Renal cortex interstitium (tissue), 11 donors: ENCODE data around the gene BBS2. TPM values are rescaled to one million over a fixed set of nuclear protein-coding genes. Genes with fewer than 3 reads are reported as not detected.

Experiments
- DNase-seq, 11 donors: peaks; one replicate each; pipeline ENCODE4 v3.0.0-alpha.2; 2013; ENCODE audit warnings: low read depth in 9 of 11, low spot score in 4 of 11; ENCODE audit errors: extremely low read depth in 1 of 11
- polyA plus RNA-seq, 3 donors: library from polyadenylated mRNA; unstranded; fragments of 120-200 nt; gene quantifications; one replicate each; pipeline ENCODE4 v1.2.1, GENCODE V29; 2013; ENCODE audit not compliant: insufficient read length in 3 of 3

BBS2 gene
- polyA plus RNA-seq, 3 donors, result 68.1 to 116 (median 92.6) TPM

GRCh38 chr16:56450986-56451752, 68.7 kb downstream of the BBS2 start, which contains the start of the genes NUDT21 and OGFOD1:
NUDT21 (minus strand) TSS chr16:56451332; CDS start chr16:56451202, 130 bp downstream.
OGFOD1 (plus strand) TSS chr16:56451554; CDS start chr16:56451613, 59 bp downstream.
- DNase-seq, result peak; percentile 82 to 97 (median 93)

GRCh38 chr16:56450275-56450985, 69.4 kb downstream of the BBS2 start:
- DNase-seq, result peak in 2 of 11 donors; percentile 11 to 22

GRCh38 chr16:56448005-56448404, 71.8 kb downstream of the BBS2 start:
- DNase-seq, result no peak

GRCh38 chr16:56447286-56447685, 72.5 kb downstream of the BBS2 start:
- no peak for DNase-seq

- DNase-seq, result no peak
These were observed 81.8 kb downstream of the BBS2 start for GRCh38 chr16:56438038-56438437.

GRCh38 chr16:56436258-56436657, 83.6 kb downstream of the BBS2 start:
- DNase-seq, result no peak

Other genes with a start within 250 kb of the BBS2 start
- 100 to 1,000 TPM; 141 to 145 (median 144) TPM for gene AMFR, start 94.5 kb downstream of the BBS2 start, polyA plus RNA-seq
- gene NUDT21, start 68.7 kb downstream of the BBS2 start, polyA plus RNA-seq, result 100 to 1,000 TPM; 125 to 152 (median 135) TPM
- 10 to 100 TPM; 38.9 to 40.9 (median 39.6) TPM for gene OGFOD1, start 68.5 kb downstream of the BBS2 start, polyA plus RNA-seq
- gene MT4, start 45.0 kb upstream of the BBS2 start, polyA plus RNA-seq, result not detected
- 1 to 10 TPM in 1 of 3 donors, under 1 TPM in 2; 0.84 to 1.3 (median 0.85) TPM for gene MT3, start 69.5 kb upstream of the BBS2 start, polyA plus RNA-seq
- 10 to 100 TPM; 14.5 to 29.8 (median 25.6) TPM for gene MT2A, start 88.6 kb upstream of the BBS2 start, polyA plus RNA-seq
- gene MT1E, start 105.8 kb upstream of the BBS2 start, polyA plus RNA-seq, result 10 to 100 TPM; 16.0 to 23.9 (median 17.3) TPM
- under 1 TPM in 1 of 3 donors, not detected in 2; 0.20 TPM for gene MT1M, start 112.6 kb upstream of the BBS2 start, polyA plus RNA-seq
- not detected for gene MT1A, start 118.6 kb upstream of the BBS2 start, polyA plus RNA-seq
- gene MT1B, start 131.9 kb upstream of the BBS2 start, polyA plus RNA-seq, result not detected
- gene MT1F, start 137.9 kb upstream of the BBS2 start, polyA plus RNA-seq, result 10 to 100 TPM; 48.4 to 77.2 (median 58.2) TPM
- 10 to 100 TPM; 31.1 to 90.7 (median 45.7) TPM for gene MT1G, start 148.0 kb upstream of the BBS2 start, polyA plus RNA-seq
- gene MT1H, start 149.8 kb upstream of the BBS2 start, polyA plus RNA-seq, result 10 to 100 TPM in 2 of 3 donors, 1 to 10 TPM in 1; 4.5 to 25.2 (median 12.1) TPM
- 10 to 100 TPM; 24.8 to 30.2 (median 27.0) TPM for gene MT1X, start 162.4 kb upstream of the BBS2 start, polyA plus RNA-seq
- gene NUP93, start 210.1 kb upstream of the BBS2 start, polyA plus RNA-seq, result 100 to 1,000 TPM in 1 of 3 donors, 10 to 100 TPM in 2; 82.7 to 106 (median 89.4) TPM